H9 (cell line): ENCODE measurements around the gene CRYGD. TPM values are rescaled to one million over a fixed set of nuclear protein-coding genes. Genes with fewer than 3 reads are reported as not detected.

Experiments
- DNase-seq: peaks from one replicate; pipeline ENCODE4 v3.0.0-alpha.2; 2017
- H2AFZ ChIP-seq: one replicate; pipeline ENCODE4 v1.6.1; 2013; ENCODE audit warnings: mild to moderate bottlenecking, low read length, control low read depth, moderate library complexity
- H2AK5ac ChIP-seq: 2 replicates; pipeline ENCODE4 v1.6.1; 2013; ENCODE audit warnings: low read length, control low read depth, mixed read lengths; ENCODE audit not compliant: insufficient read length
- H2BK120ac ChIP-seq: one replicate; pipeline ENCODE4 v1.6.1; 2013; ENCODE audit warnings: low read depth, mild to moderate bottlenecking, low read length, control low read depth, inconsistent platforms; ENCODE audit not compliant: poor library complexity, severe bottlenecking
- H2BK12ac ChIP-seq: 2 replicates; pipeline ENCODE4 v1.6.1; 2013; ENCODE audit warnings: low read length, control low read depth, mixed read lengths, low read depth; ENCODE audit not compliant: insufficient read length
- H2BK15ac ChIP-seq: 2 replicates; pipeline ENCODE4 v1.6.1; 2013; ENCODE audit warnings: low read depth, low read length, control low read depth
- H2BK20ac ChIP-seq: one replicate; pipeline ENCODE4 v1.6.1; 2013; ENCODE audit warnings: low read depth, mild to moderate bottlenecking, low read length, control low read depth, inconsistent platforms; ENCODE audit not compliant: poor library complexity, severe bottlenecking
- H2BK5ac ChIP-seq: 2 replicates; pipeline ENCODE4 v1.6.1; 2013; ENCODE audit warnings: low read length, control low read depth, mixed read lengths; ENCODE audit not compliant: insufficient read length
- H3K14ac ChIP-seq: 2 replicates; pipeline ENCODE4 v1.6.1; 2013; ENCODE audit warnings: low read length, control low read depth; ENCODE audit not compliant: insufficient read depth
- H3K18ac ChIP-seq: 2 replicates; pipeline ENCODE4 v1.6.1; 2013; ENCODE audit warnings: low read depth, mild to moderate bottlenecking, mixed read lengths, low read length, control low read depth; ENCODE audit not compliant: insufficient read length
- H3K23ac ChIP-seq: 2 replicates; pipeline ENCODE4 v1.6.1; 2013; ENCODE audit warnings: low read length, control low read depth, mixed read lengths, low read depth; ENCODE audit not compliant: insufficient read length
- H3K23me2 ChIP-seq: 2 replicates; pipeline ENCODE4 v1.6.1; 2013; ENCODE audit warnings: low read depth, mild to moderate bottlenecking, mixed read lengths, low read length, control low read depth; ENCODE audit not compliant: insufficient read length, poor library complexity, severe bottlenecking
- H3K27ac ChIP-seq: 2 replicates; pipeline ENCODE4 v1.5.1; 2013; ENCODE audit warnings: low read length, control low read depth, mixed read lengths, low read depth; ENCODE audit not compliant: insufficient read length
- H3K27me3 ChIP-seq: 2 replicates; pipeline ENCODE4 v1.6.1; 2013; ENCODE audit warnings: low read length, control low read depth, inconsistent platforms; ENCODE audit not compliant: insufficient read depth
- H3K4ac ChIP-seq: 2 replicates; pipeline ENCODE4 v1.6.1; 2013; ENCODE audit warnings: low read depth, mild to moderate bottlenecking, control low read depth, inconsistent platforms, low read length, moderate library complexity
- H3K4me1 ChIP-seq: 2 replicates; pipeline ENCODE4 v1.6.1; 2013; ENCODE audit warnings: low read length, control low read depth, inconsistent platforms; ENCODE audit not compliant: insufficient read depth
- H3K4me2 ChIP-seq: 2 replicates; pipeline ENCODE4 v1.6.1; 2013; ENCODE audit warnings: low read length, control low read depth, mixed read lengths; ENCODE audit not compliant: insufficient read length, insufficient read depth
- H3K56ac ChIP-seq: 2 replicates; pipeline ENCODE4 v1.6.1; 2013; ENCODE audit warnings: low read depth, mild to moderate bottlenecking, mixed read lengths, low read length, control low read depth; ENCODE audit not compliant: insufficient read length
- H3K79me1 ChIP-seq: 2 replicates; pipeline ENCODE4 v1.6.1; 2013; ENCODE audit warnings: low read depth, mild to moderate bottlenecking, moderate library complexity, low read length, control low read depth, inconsistent platforms; ENCODE audit not compliant: insufficient read depth, poor library complexity, severe bottlenecking
- H3K79me2 ChIP-seq: 2 replicates; pipeline ENCODE4 v1.6.1; 2013; ENCODE audit warnings: low read length, control low read depth, inconsistent platforms; ENCODE audit not compliant: insufficient read depth
- H3K9ac ChIP-seq: 2 replicates; pipeline ENCODE4 v1.6.1; 2013; ENCODE audit warnings: low read length, control low read depth, mixed read lengths; ENCODE audit not compliant: insufficient read length; ENCODE audit errors: extremely low read depth
- H3K9me3 ChIP-seq: one replicate; pipeline ENCODE4 v1.6.1; 2013; ENCODE audit warnings: low read depth, low read length, inconsistent platforms; ENCODE audit not compliant: control insufficient read depth
- H3T11ph ChIP-seq: one replicate; pipeline ENCODE4 v1.6.1; 2013; ENCODE audit warnings: mild to moderate bottlenecking, low read length, control low read depth, inconsistent platforms
- H4K20me1 ChIP-seq: one replicate; pipeline ENCODE4 v1.6.1; 2013; ENCODE audit not compliant: control insufficient read depth, insufficient read length, insufficient read depth
- H4K5ac ChIP-seq: 2 replicates; pipeline ENCODE4 v1.6.1; 2013; ENCODE audit warnings: low read depth, mild to moderate bottlenecking, mixed read lengths, low read length, control low read depth; ENCODE audit not compliant: insufficient read length
- H4K8ac ChIP-seq: replicated peaks from 2 replicates; pipeline ENCODE4 v1.6.1; 2013; ENCODE audit warnings: low read length, control low read depth, mixed read lengths, low read depth; ENCODE audit not compliant: insufficient read length
- H4K91ac ChIP-seq: 2 replicates; pipeline ENCODE4 v1.6.1; 2013; ENCODE audit warnings: low read depth, mild to moderate bottlenecking, moderate library complexity, mixed read lengths, low read length, control low read depth; ENCODE audit not compliant: insufficient read length
- H3K27ac Mint-ChIP-seq, 3 experiments: 2 replicates in 2 of 3; 3 replicates in 1 of 3; pipeline ENCODE4 v1.8.0; 2020 to 2021; ENCODE audit warnings: mixed read lengths in 3 of 3, mild to moderate bottlenecking in 1 of 3, moderate library complexity in 1 of 3
- H3K27me3 Mint-ChIP-seq: 2 replicates; pipeline ENCODE4 v1.8.0; 2021; ENCODE audit warnings: low read depth, mild to moderate bottlenecking, moderate library complexity, mixed read lengths
- H3K36me3 Mint-ChIP-seq, 3 experiments: 2 replicates in 2 of 3; 3 replicates in 1 of 3; pipeline ENCODE4 v1.8.0; 2020 to 2021; ENCODE audit warnings: low read depth in 3 of 3, mixed read lengths in 3 of 3; ENCODE audit not compliant: insufficient read depth in 1 of 3
- H3K4me1 Mint-ChIP-seq, 2 experiments: 2 replicates each; pipeline ENCODE4 v1.8.0; 2020; ENCODE audit warnings: mixed read lengths in 2 of 2
- H3K4me3 Mint-ChIP-seq, 2 experiments: 2 replicates in 1 of 2; 3 replicates in 1 of 2; pipeline ENCODE4 v1.8.0; 2020 to 2021; ENCODE audit warnings: mild to moderate bottlenecking in 2 of 2, mixed read lengths in 2 of 2, moderate library complexity in 1 of 2
- H3K9me3 Mint-ChIP-seq, 2 experiments: 2 replicates in 1 of 2; 3 replicates in 1 of 2; pipeline ENCODE4 v1.8.0; 2020; ENCODE audit warnings: mild to moderate bottlenecking in 2 of 2, mixed read lengths in 2 of 2, moderate library complexity in 1 of 2
- WGBS: extraction: QIAGEN DNeasy Blood & Tissue Kit; methylation state at CpG from one replicate; pipeline ENCODE4 v1.1.7; 2013; ENCODE audit warnings: missing lambda C conversion rate, low lambda C conversion rate, mixed read lengths; ENCODE audit not compliant: insufficient read length; ENCODE audit errors: extremely low coverage; 5-methylcytosine and 5-hydroxymethylcytosine counted together
- total RNA-seq: library from RNA; stranded (reverse); gene quantifications from 2 replicates; pipeline ENCODE4 v1.2.1, GENCODE V29; 2021
- TF ChIP-seq, protein P1 (sequence below): fragments of 200-600 bp; sonication (generic); conservative IDR thresholded peaks from 3 replicates; pipeline ENCODE4 v1.8.0; 2021; ENCODE audit warnings: antibody characterized with exemption, mild to moderate bottlenecking

CRYGD gene
- total RNA-seq, 1 experiment from 2014 or later: not detected

GRCh38 chr2:208146006-208146405 lies 21.7 kb upstream of the CRYGD start, which contains the start of gene CRYGB:
TSS of gene CRYGB (minus strand) at chr2:208146158. CDS start at chr2:208146120, 38 bp downstream.
- Mint-ChIP-seq H3K9me3 (peaks cover 6 to 9% of the 10 kb centered on the region in 2 experiments; a peak in 3 of 5 replicates), H3K27me3 (no peaks in the 10 kb centered on the region), H3K4me1 (peaks cover 26 to 31% of the 10 kb centered on the region in 2 experiments), H3K36me3 (peaks cover 0 to 3% (median 2%) of the 10 kb centered on the region in 3 experiments; a peak in 2 of 7 replicates), H3K4me3 (no peak within 1 kb of the TSS), H3K27ac (peak within 1 kb of the TSS in 1 of 3 experiments; percentile 7; a peak in 2 of 7 replicates)
- Histone ChIP-seq H2AK5ac (no peak within 1 kb of the TSS), H2AFZ (no peak within 1 kb of the TSS), H3K27ac (no peak within 1 kb of the TSS), H2BK15ac (no peak within 1 kb of the TSS), H3K79me1 (no peaks in the 10 kb centered on the region), H2BK5ac (no peak within 1 kb of the TSS), H3K4me1 (peaks cover 2% of the 10 kb centered on the region), H3K9me3 (no peaks in the 10 kb centered on the region), H3K23me2 (no peaks in the 10 kb centered on the region), H3K23ac (no peak within 1 kb of the TSS), H3K27me3 (no peaks in the 10 kb centered on the region), H4K8ac (no peak within 1 kb of the TSS), H3T11ph (no peak within 1 kb of the TSS), H2BK20ac (no peak within 1 kb of the TSS), H4K5ac (no peak within 1 kb of the TSS), H4K91ac (no peak within 1 kb of the TSS), H3K56ac (no peak within 1 kb of the TSS), H3K4ac (no peak within 1 kb of the TSS), H2BK120ac (no peak within 1 kb of the TSS), H3K4me2 (no peak within 1 kb of the TSS), H2BK12ac (no peak within 1 kb of the TSS), H3K18ac (no peak within 1 kb of the TSS), H3K9ac (no peak within 1 kb of the TSS), H3K79me2 (no peaks in the 10 kb centered on the region), H3K14ac (no peak within 1 kb of the TSS), H4K20me1 (no peaks in the 10 kb centered on the region)
- no CpG with 5 or more reads among the region's 6 CpGs for WGBS
- TF ChIP-seq, protein P1, sequence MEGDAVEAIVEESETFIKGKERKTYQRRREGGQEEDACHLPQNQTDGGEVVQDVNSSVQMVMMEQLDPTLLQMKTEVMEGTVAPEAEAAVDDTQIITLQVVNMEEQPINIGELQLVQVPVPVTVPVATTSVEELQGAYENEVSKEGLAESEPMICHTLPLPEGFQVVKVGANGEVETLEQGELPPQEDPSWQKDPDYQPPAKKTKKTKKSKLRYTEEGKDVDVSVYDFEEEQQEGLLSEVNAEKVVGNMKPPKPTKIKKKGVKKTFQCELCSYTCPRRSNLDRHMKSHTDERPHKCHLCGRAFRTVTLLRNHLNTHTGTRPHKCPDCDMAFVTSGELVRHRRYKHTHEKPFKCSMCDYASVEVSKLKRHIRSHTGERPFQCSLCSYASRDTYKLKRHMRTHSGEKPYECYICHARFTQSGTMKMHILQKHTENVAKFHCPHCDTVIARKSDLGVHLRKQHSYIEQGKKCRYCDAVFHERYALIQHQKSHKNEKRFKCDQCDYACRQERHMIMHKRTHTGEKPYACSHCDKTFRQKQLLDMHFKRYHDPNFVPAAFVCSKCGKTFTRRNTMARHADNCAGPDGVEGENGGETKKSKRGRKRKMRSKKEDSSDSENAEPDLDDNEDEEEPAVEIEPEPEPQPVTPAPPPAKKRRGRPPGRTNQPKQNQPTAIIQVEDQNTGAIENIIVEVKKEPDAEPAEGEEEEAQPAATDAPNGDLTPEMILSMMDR: no peak
- no peak for DNase-seq
